ENCODE data around the gene CPSF3.

Gene CPSF3

DNA sequence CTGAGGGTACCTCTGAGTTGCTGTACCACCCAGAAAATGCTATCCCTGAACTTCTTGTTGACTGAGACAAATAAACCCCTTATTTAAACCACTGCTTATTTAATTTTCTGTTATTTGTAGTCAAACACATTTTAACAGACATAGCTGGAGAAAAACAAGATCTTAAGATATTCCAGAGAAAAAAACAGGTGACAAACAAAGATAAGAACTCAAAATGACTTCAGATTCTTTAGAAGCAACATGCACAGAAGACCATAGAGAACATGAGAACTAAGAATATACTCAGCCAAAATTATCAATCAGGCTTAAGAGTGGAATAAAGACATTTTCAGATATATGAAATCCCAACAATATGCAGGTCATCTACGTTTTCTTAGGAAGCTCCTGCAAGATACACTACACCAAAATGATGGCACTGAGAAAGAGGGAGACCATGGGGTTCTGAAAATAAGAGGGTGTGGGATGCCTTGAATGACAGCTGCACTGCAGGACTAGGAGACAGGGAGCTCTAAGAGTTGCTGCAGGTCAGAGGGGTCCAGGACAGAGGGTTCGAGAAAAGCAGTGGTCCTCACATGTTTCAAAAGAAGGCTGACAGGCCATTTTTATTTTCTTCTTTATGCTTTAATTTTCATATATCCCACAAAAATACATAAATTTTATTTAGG, 93.8 kb downstream of the CPSF3 start:
- TF ChIP-seq, protein P1, sequence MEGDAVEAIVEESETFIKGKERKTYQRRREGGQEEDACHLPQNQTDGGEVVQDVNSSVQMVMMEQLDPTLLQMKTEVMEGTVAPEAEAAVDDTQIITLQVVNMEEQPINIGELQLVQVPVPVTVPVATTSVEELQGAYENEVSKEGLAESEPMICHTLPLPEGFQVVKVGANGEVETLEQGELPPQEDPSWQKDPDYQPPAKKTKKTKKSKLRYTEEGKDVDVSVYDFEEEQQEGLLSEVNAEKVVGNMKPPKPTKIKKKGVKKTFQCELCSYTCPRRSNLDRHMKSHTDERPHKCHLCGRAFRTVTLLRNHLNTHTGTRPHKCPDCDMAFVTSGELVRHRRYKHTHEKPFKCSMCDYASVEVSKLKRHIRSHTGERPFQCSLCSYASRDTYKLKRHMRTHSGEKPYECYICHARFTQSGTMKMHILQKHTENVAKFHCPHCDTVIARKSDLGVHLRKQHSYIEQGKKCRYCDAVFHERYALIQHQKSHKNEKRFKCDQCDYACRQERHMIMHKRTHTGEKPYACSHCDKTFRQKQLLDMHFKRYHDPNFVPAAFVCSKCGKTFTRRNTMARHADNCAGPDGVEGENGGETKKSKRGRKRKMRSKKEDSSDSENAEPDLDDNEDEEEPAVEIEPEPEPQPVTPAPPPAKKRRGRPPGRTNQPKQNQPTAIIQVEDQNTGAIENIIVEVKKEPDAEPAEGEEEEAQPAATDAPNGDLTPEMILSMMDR (IDR thresholded peaks at IDR 0.05; ENCODE audit: low read depth, low read length): no peak
- DNase-seq (ENCODE audit: low read depth, low spot score): no peak
- in situ Hi-C loops (cut with HindIII; ENCODE audit: low sequenced_read_pairs): no loop called here
- no peak overlapping the region for H3K4me3 ChIP-seq (ENCODE audit: low read depth, low read length)

DNA sequence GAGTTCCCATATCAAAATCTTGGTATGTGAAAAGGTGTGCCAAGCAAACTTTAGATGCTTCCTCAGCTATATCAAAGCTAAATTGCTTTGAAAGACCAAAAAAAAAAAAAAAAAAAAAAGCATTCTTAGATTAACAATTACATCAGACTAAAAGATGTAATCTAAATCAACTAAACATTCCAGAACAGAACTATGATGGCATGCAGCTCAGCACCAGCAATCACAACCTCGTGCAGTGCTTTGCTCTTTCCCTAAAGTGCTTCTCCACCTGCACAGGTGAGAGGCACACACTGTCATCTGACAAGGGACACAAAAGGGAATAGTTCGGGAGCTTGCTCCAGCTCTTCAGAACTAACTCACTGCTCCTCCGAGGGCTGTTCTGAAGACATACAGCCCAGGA, 94.7 kb downstream of the CPSF3 start:
- no peak for DNase-seq (ENCODE audit: low read depth, low spot score)
- TF ChIP-seq, protein P1 (IDR thresholded peaks at IDR 0.05; ENCODE audit: low read depth, low read length): no peak
- in situ Hi-C loops (cut with HindIII; ENCODE audit: low sequenced_read_pairs): no loop called here
- no peak overlapping the region for H3K4me3 ChIP-seq (ENCODE audit: low read depth, low read length)

DNA sequence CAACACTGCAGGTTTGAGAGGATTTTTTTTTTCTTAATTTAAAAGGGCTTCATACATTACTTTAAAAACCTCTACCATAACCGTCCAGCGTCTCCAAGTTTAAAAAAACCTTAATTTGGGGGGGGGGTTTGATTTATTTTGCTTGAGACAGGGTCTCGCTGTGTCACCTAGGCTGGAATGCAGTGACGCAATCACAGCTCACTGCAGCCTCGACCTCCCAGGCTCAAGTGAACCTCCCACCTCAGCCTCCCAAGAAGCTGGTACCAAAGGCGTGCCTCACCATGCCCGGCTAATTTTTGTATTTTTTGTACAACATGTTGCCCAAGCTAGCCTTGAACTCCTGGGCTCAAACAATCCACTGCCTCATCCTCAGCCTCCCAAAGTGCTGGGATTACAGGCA, 95.3 kb downstream of the CPSF3 start:
- in situ Hi-C loops (cut with HindIII; ENCODE audit: low sequenced_read_pairs): no loop called here
- TF ChIP-seq, protein P1 (IDR thresholded peaks at IDR 0.05; ENCODE audit: low read depth, low read length): no peak
- no peak overlapping the region for H3K4me3 ChIP-seq (ENCODE audit: low read depth, low read length)
- DNase-seq (ENCODE audit: low read depth, low spot score): no peak

DNA sequence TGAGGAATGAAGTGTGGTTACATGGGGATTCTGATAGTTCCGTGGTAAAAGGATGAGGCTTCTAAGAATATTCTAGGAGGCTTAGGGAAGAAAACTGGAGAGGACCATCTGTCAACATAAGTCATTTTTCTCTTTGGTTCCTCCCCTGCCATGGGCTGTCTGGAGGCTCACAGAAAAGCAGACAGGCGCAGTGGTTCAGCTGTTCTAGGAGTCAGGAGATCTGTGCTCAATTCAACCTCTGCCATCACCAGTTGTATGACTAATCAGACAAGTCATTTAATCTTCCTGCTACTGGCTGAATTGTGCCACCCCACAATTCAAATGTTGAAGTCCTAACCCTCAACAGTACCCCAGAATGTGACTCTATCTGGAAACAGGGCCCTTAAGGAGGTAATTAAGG, 95.8 kb downstream of the CPSF3 start:
- H3K4me3 ChIP-seq (ENCODE audit: low read depth, low read length): no peak overlapping the region
- in situ Hi-C loops (cut with HindIII; ENCODE audit: low sequenced_read_pairs): no loop called here
- DNase-seq (ENCODE audit: low read depth, low spot score): peak; percentile 12
- TF ChIP-seq, protein P1 (IDR thresholded peaks at IDR 0.05; ENCODE audit: low read depth, low read length): no peak

Measured in astrocyte of the spinal cord (primary cell).